ENCODE results near the gene PRKCE. TPM values are rescaled to one million over a fixed set of nuclear protein-coding genes. Genes with fewer than 3 reads are reported as not detected.

PRKCE gene
- total RNA-seq, 2 experiments from 2014 or later, result 7.0 to 7.3 TPM

- CTCF ChIA-PET, result interaction anchor here (1.2 kb wide), 1 partner anchor 67 kb away, joined by 3 read pairs; no protein-coding TSS in a partner anchor
These were observed 428.6 kb downstream of the PRKCE start for GRCh38 chr2:46079985-46080560.

GRCh38 chr2:46082531-46083485 is 431.3 kb downstream of the PRKCE start:
- POLR2A ChIA-PET, result no interaction called here

More at GRCh38 chr2:46079985-46080560, 428.6 kb downstream of the PRKCE start:
- POLR2A ChIA-PET, result interaction anchor here (0.5 to 2.3 kb wide), 6 partner anchors 19 to 485 kb away, joined by 3 to 11 read pairs (median 4); no protein-coding TSS in a partner anchor

GRCh38 chr2:46086578-46087070 is 435.1 kb downstream of the PRKCE start:
- POLR2A ChIA-PET, result no interaction called here
- CTCF ChIA-PET, result interaction anchor here (0.6 kb wide), 1 partner anchor 67 kb away, joined by 3 read pairs; no protein-coding TSS in a partner anchor

More at GRCh38 chr2:46082531-46083485, 431.3 kb downstream of the PRKCE start:
- CTCF ChIA-PET, result no interaction called here

GRCh38 chr2:46087492-46087891 is 436.0 kb downstream of the PRKCE start:
- POLR2A ChIA-PET, result no interaction called here

GRCh38 chr2:46091004-46091403 is 439.5 kb downstream of the PRKCE start:
- POLR2A ChIA-PET, result no interaction called here
- CTCF ChIA-PET, result interaction anchor here (0.6 kb wide), 1 partner anchor 28 kb away, joined by 3 read pairs; no protein-coding TSS in a partner anchor

More at GRCh38 chr2:46087492-46087891, 436.0 kb downstream of the PRKCE start:
- CTCF ChIA-PET, result interaction anchor here (0.6 kb wide), 1 partner anchor 68 kb away, joined by 3 read pairs; no protein-coding TSS in a partner anchor

GRCh38 chr2:46091961-46092667 is 440.6 kb downstream of the PRKCE start:
- CTCF ChIA-PET, result no interaction called here

GRCh38 chr2:46094689-46095088 is 443.2 kb downstream of the PRKCE start:
- CTCF ChIA-PET, result no interaction called here
- POLR2A ChIA-PET, result interaction anchor here (0.9 kb wide), 1 partner anchor 202 kb away, joined by 3 read pairs; the partner anchor contains the start of gene EPAS1

More at GRCh38 chr2:46091961-46092667, 440.6 kb downstream of the PRKCE start:
- POLR2A ChIA-PET, result no interaction called here

- POLR2A ChIA-PET, result no interaction called here
- CTCF ChIA-PET, result no interaction called here
These were observed 444.4 kb downstream of the PRKCE start for GRCh38 chr2:46095830-46096229.

GRCh38 chr2:46096260-46096659 is 444.8 kb downstream of the PRKCE start:
- CTCF ChIA-PET, result no interaction called here
- POLR2A ChIA-PET, result no interaction called here

- POLR2A ChIA-PET, result no interaction called here
These were observed 446.4 kb downstream of the PRKCE start for GRCh38 chr2:46097714-46098480.

GRCh38 chr2:46098621-46099062 is 447.2 kb downstream of the PRKCE start:
- ChIA-PET CTCF (no interaction called here), POLR2A (interaction anchor here (1.0 kb wide), 1 partner anchor 19 kb away, joined by 3 read pairs; no protein-coding TSS in a partner anchor)

More at GRCh38 chr2:46097714-46098480, 446.4 kb downstream of the PRKCE start:
- CTCF ChIA-PET, result interaction anchor here (0.5 kb wide), 1 partner anchor 495 kb away, joined by 3 read pairs; no protein-coding TSS in a partner anchor

- ChIA-PET POLR2A (no interaction called here), CTCF (no interaction called here)
These were observed 450.2 kb downstream of the PRKCE start for GRCh38 chr2:46101557-46102220.

- POLR2A ChIA-PET, result no interaction called here
- CTCF ChIA-PET, result no interaction called here
These were observed 455.2 kb downstream of the PRKCE start for GRCh38 chr2:46106690-46107089.

- ChIA-PET POLR2A (no interaction called here), CTCF (no interaction called here)
These were observed 463.5 kb downstream of the PRKCE start for GRCh38 chr2:46114996-46115395.

- CTCF ChIA-PET, result no interaction called here
- POLR2A ChIA-PET, result no interaction called here
These were observed 464.7 kb downstream of the PRKCE start for GRCh38 chr2:46116150-46116549.

GRCh38 chr2:46116553-46116991 is 465.1 kb downstream of the PRKCE start:
- POLR2A ChIA-PET, result no interaction called here
- CTCF ChIA-PET, result no interaction called here

- POLR2A ChIA-PET, result no interaction called here
- CTCF ChIA-PET, result no interaction called here
These were observed 465.9 kb downstream of the PRKCE start for GRCh38 chr2:46117379-46117778.

GRCh38 chr2:46117994-46118393 is 466.5 kb downstream of the PRKCE start:
- CTCF ChIA-PET, result no interaction called here

More at GRCh38 chr2:46117994-46118393, 466.5 kb downstream of the PRKCE start:
- POLR2A ChIA-PET, result no interaction called here
